Esophagus muscularis mucosa (tissue), 4 donors: ENCODE data around the gene SH3PXD2A. TPM values are rescaled to one million over a fixed set of nuclear protein-coding genes. Genes with fewer than 3 reads are reported as not detected.
A peak's percentile ranks its signal among the peaks of the same experiment; 100 is the strongest.

Source experiments
- DNase-seq: peaks from one replicate; pipeline ENCODE4 v3.0.0-alpha.2; 2017; ENCODE audit errors: extremely low spot score
- H3K27ac ChIP-seq, 4 donors: fragments of 200-600 bp; sonication (generic); replicated peaks in 1 of 4; 1 replicate in 3 of 4; 2 replicates in 1 of 4; pipeline ENCODE4 v1.5.1; 2016 to 2019; ENCODE audit warnings: mild to moderate bottlenecking in 1 of 4
- H3K27me3 ChIP-seq, 4 donors: fragments of 200-600 bp; sonication (generic); one replicate each; pipeline versions ENCODE4 v1.5.1 to v1.6.0; 2016 to 2019
- H3K36me3 ChIP-seq, 4 donors: fragments of 200-600 bp; sonication (generic); one replicate each; pipeline ENCODE4 v1.5.1; 2016 to 2019
- H3K4me1 ChIP-seq, 4 donors: fragments of 200-600 bp; sonication (generic); one replicate each; pipeline ENCODE4 v1.5.1; 2016 to 2019
- H3K4me3 ChIP-seq, 4 donors: fragments of 200-600 bp; sonication (generic); 1 replicate in 2 of 4; 2 replicates in 2 of 4; pipeline ENCODE4 v1.5.1; 2016 to 2019; ENCODE audit warnings: mild to moderate bottlenecking in 4 of 4, moderate library complexity in 1 of 4
- H3K9me3 ChIP-seq, 4 donors: fragments of 200-600 bp; sonication (generic); 1 replicate in 3 of 4; 2 replicates in 1 of 4; pipeline ENCODE4 v1.5.1; 2016 to 2019
- CTCF ChIP-seq, 3 experiments: fragments of 200-600 bp in 2 of 3; fragments of 450-650 bp in 1 of 3; sonication (generic) in 2 of 3; IDR thresholded peaks; one replicate each; pipeline ENCODE4 v1.5.1; 2017 to 2019; ENCODE audit warnings: antibody characterized with exemption in 3 of 3, mild to moderate bottlenecking in 2 of 3, moderate library complexity in 1 of 3
- EP300 ChIP-seq: sonication (generic); formaldehyde crosslinking; IDR thresholded peaks from one replicate; pipeline ENCODE4 v1.6.1; 2017; ENCODE audit warnings: antibody characterized with exemption
- POLR2A ChIP-seq: fragments of 450-650 bp; IDR thresholded peaks from one replicate; pipeline ENCODE4 v1.6.1; 2017; ENCODE audit warnings: antibody characterized with exemption, moderate library complexity, mild to moderate bottlenecking, low read depth
- POLR2AphosphoS5 ChIP-seq, 2 donors: sonication (generic); formaldehyde crosslinking; IDR thresholded peaks; one replicate each; pipeline ENCODE4 v1.6.1; 2017; ENCODE audit warnings: antibody characterized with exemption in 2 of 2
- WGBS: methylation state at CpG from one replicate; pipeline ENCODE4 v1.1.5; 2018; 5-methylcytosine and 5-hydroxymethylcytosine counted together
- intact Hi-C: fragments of 100-400 bp; cut with DNase I; formaldehyde crosslinking; loops from one replicate; pipeline ENCODE4 v1.15.1; 2023
- total RNA-seq, 4 donors: library from RNA; depleted of rRNA; stranded (reverse); fragments of >200 nt; gene quantifications; one replicate each; pipeline versions ENCODE4 v1.1.0 to v1.2.1, GENCODE V29; 2016

Gene SH3PXD2A
- total RNA-seq, 4 donors from 2014 or later = 30.5 to 69.3 (median 40.0) TPM

DNA sequence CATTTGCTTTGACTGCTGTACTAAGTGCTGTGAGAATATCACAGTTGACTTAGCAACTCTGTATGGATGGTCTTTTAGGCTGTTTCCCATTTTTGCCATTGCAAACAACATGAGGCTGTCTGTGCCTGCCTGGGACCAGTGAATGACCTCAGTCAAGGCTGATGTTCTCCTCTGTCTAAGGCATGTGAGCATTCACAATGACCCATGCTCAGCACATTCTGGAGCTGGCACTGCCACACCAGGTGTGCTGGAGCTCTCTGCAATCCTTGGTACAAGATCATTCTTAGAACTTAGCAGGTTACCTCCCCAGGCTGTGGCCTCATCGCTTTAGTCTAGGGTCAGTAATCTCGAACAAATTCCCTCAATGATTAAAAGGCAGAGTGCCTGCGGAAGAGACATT lies 61.9 kb downstream of the SH3PXD2A start:
- H3K9me3 ChIP-seq = no peaks in the 10 kb centered on the region
- peaks cover 0 to 10% (median 6%) of the 10 kb centered on the region in 4 donors for H3K36me3 ChIP-seq
- WGBS = 93% methylated on average over 3 of the region's 3 CpGs
- no peak for DNase-seq
- H3K27ac ChIP-seq = no peak overlapping the region
- no peak overlapping the region for H3K4me3 ChIP-seq
- peaks cover 17 to 42% (median 31%) of the 10 kb centered on the region in 4 donors for H3K4me1 ChIP-seq
- H3K27me3 ChIP-seq = no peaks in the 10 kb centered on the region
- TF ChIP-seq CTCF (IDR thresholded peaks at IDR 0.05) = no peak
- TF ChIP-seq EP300 = no peak
- TF ChIP-seq POLR2A = no peak
- no peak for TF ChIP-seq POLR2AphosphoS5 (IDR thresholded peaks at IDR 0.05)
- intact Hi-C loops = no loop called here

- TF ChIP-seq EP300 (no peak), POLR2AphosphoS5 (IDR thresholded peaks at IDR 0.05) (no peak), POLR2A (no peak), CTCF (IDR thresholded peaks at IDR 0.05) (no peak)
- Histone ChIP-seq H3K27ac (no peak overlapping the region), H3K36me3 (peaks cover 0 to under 1% (median 0%) of the 10 kb centered on the region in 4 donors), H3K4me3 (no peak overlapping the region), H3K9me3 (no peaks in the 10 kb centered on the region), H3K27me3 (no peaks in the 10 kb centered on the region), H3K4me1 (peaks cover 19 to 48% (median 32%) of the 10 kb centered on the region in 4 donors)
- WGBS = 79% methylated on average over 2 of the region's 2 CpGs
- intact Hi-C loops = no loop called here
- no peak for DNase-seq
Measured at GRCh38 chr10:103792547-103792946, 62.8 kb downstream of the SH3PXD2A start.

DNA sequence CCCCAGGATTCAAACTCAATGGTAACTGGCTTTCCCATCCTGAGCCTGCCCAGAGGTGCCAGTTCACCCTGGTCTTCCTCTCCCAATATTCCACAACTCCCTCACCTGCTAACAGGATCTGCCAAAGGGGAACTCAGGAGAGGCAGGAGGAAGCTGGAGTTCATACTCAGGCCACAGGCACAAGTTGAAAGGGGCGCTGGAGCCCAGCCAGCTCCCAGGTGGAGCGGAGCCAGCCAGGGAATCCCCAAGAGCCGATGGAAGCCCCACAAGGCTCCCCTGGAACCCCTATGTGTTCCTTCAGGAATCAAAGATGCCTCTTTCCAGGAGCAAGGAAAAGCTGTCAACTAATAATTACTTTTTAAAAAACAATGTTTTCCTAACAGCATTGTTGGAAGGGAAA lies 63.5 kb downstream of the SH3PXD2A start:
- intact Hi-C loops = no loop called here
- H3K27ac ChIP-seq = peak overlapping the region in 1 of 4 donors; percentile 16
- H3K36me3 ChIP-seq = no peaks in the 10 kb centered on the region
- no peaks in the 10 kb centered on the region for H3K27me3 ChIP-seq
- TF ChIP-seq POLR2AphosphoS5 (IDR thresholded peaks at IDR 0.05) = no peak
- TF ChIP-seq POLR2A = no peak
- no peak for TF ChIP-seq CTCF (IDR thresholded peaks at IDR 0.05)
- no peak for TF ChIP-seq EP300
- H3K4me1 ChIP-seq = peaks cover 26 to 54% (median 39%) of the 10 kb centered on the region in 4 donors
- H3K9me3 ChIP-seq = no peaks in the 10 kb centered on the region
- no peak overlapping the region for H3K4me3 ChIP-seq
- WGBS = 68% methylated on average over 3 of the region's 3 CpGs
- DNase-seq = no peak

- no peaks in the 10 kb centered on the region for H3K27me3 ChIP-seq
- no peaks in the 10 kb centered on the region for H3K9me3 ChIP-seq
- DNase-seq = no peak
- H3K4me3 ChIP-seq = no peak overlapping the region
- no peak overlapping the region for H3K27ac ChIP-seq
- TF ChIP-seq CTCF (IDR thresholded peaks at IDR 0.05) (no peak), POLR2AphosphoS5 (IDR thresholded peaks at IDR 0.05) (no peak), EP300 (no peak), POLR2A (no peak)
- intact Hi-C loops = no loop called here
- peaks cover 26 to 59% (median 42%) of the 10 kb centered on the region in 4 donors for H3K4me1 ChIP-seq
- 93% methylated on average over 6 of the region's 8 CpGs for WGBS
- H3K36me3 ChIP-seq = no peaks in the 10 kb centered on the region
Measured at GRCh38 chr10:103791291-103791690, 64.1 kb downstream of the SH3PXD2A start.

- Histone ChIP-seq H3K27me3 (no peaks in the 10 kb centered on the region), H3K9me3 (no peaks in the 10 kb centered on the region), H3K27ac (no peak overlapping the region), H3K4me3 (no peak overlapping the region), H3K36me3 (no peaks in the 10 kb centered on the region), H3K4me1 (peaks cover 26 to 66% (median 50%) of the 10 kb centered on the region in 4 donors)
- WGBS = 90% methylated on average over 5 of the region's 5 CpGs
- TF ChIP-seq CTCF (IDR thresholded peaks at IDR 0.05) (no peak), POLR2A (no peak), POLR2AphosphoS5 (IDR thresholded peaks at IDR 0.05) (no peak), EP300 (no peak)
- DNase-seq = no peak
- intact Hi-C loops = no loop called here
Measured at GRCh38 chr10:103790580-103790979, 64.8 kb downstream of the SH3PXD2A start.
